ENCODE measurements around the gene CLEC7A. TPM values are rescaled to one million over a fixed set of nuclear protein-coding genes. Genes with fewer than 3 reads are reported as not detected.
A peak's percentile ranks its signal among the peaks of the same experiment; 100 is the strongest.

CLEC7A gene
- total RNA-seq, 1 experiment from 2014 or later = not detected

DNA sequence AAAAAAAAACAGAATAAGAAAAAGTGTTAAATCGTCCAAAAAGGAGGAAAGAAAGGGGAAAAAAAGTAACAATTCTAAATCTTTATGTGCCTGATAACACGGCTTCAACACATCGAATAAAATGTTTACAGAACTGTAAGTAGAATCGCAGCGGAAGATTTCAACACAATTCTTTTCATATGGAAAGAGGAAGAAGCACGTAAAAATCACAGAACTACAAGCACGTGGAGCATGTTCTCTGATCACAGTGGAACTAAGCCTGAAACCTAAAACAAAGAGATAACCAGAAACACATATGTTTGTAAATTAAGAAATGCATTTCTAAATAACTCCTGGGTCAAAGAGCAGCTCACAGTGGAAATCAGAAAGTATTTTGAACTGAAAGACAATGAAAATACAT, 8.7 kb downstream of the CLEC7A start:
- no peaks in the 10 kb centered on the region for H3K36me3 ChIP-seq
- no peak overlapping the region for H3K4me3 ChIP-seq
- no peaks in the 10 kb centered on the region for H3K9me3 ChIP-seq (replicated peaks)
- H3K27ac ChIP-seq = no peak overlapping the region
- H3K4me1 ChIP-seq = no peaks in the 10 kb centered on the region
- no peaks in the 10 kb centered on the region for H3K27me3 ChIP-seq
- DNase-seq = no peak

GRCh38 chr12:10119066-10119465, 10.9 kb downstream of the CLEC7A start:
- Histone ChIP-seq H3K27me3 (no peaks in the 10 kb centered on the region), H3K9me3 (replicated peaks) (no peaks in the 10 kb centered on the region), H3K4me3 (no peak overlapping the region), H3K4me1 (no peaks in the 10 kb centered on the region), H3K36me3 (no peaks in the 10 kb centered on the region), H3K27ac (no peak overlapping the region)
- DNase-seq = no peak

- DNase-seq = no peak
- H3K27me3 ChIP-seq = no peaks in the 10 kb centered on the region
- no peak overlapping the region for H3K4me3 ChIP-seq
- H3K9me3 ChIP-seq (replicated peaks) = no peaks in the 10 kb centered on the region
- no peaks in the 10 kb centered on the region for H3K4me1 ChIP-seq
- H3K36me3 ChIP-seq = no peaks in the 10 kb centered on the region
- H3K27ac ChIP-seq = no peak overlapping the region
These were observed 14.1 kb downstream of the CLEC7A start for GRCh38 chr12:10115890-10116289.

GRCh38 chr12:10115311-10115710, 14.7 kb downstream of the CLEC7A start:
- no peaks in the 10 kb centered on the region for H3K36me3 ChIP-seq
- H3K4me1 ChIP-seq = no peaks in the 10 kb centered on the region
- DNase-seq = no peak

GRCh38 chr12:10113920-10114319, 16.1 kb downstream of the CLEC7A start:
- no peak overlapping the region for H3K4me3 ChIP-seq
- no peaks in the 10 kb centered on the region for H3K9me3 ChIP-seq (replicated peaks)
- no peak overlapping the region for H3K27ac ChIP-seq
- no peaks in the 10 kb centered on the region for H3K4me1 ChIP-seq
- H3K27me3 ChIP-seq = no peaks in the 10 kb centered on the region
- no peak for DNase-seq
- no peaks in the 10 kb centered on the region for H3K36me3 ChIP-seq

More at GRCh38 chr12:10115311-10115710, 14.7 kb downstream of the CLEC7A start:
- Histone ChIP-seq H3K27ac (no peak overlapping the region), H3K4me3 (no peak overlapping the region), H3K27me3 (no peaks in the 10 kb centered on the region), H3K9me3 (replicated peaks) (no peaks in the 10 kb centered on the region)

GRCh38 chr12:10113075-10113474, 16.9 kb downstream of the CLEC7A start:
- Histone ChIP-seq H3K4me3 (no peak overlapping the region), H3K27me3 (no peaks in the 10 kb centered on the region), H3K36me3 (no peaks in the 10 kb centered on the region), H3K9me3 (replicated peaks) (no peaks in the 10 kb centered on the region), H3K4me1 (no peaks in the 10 kb centered on the region), H3K27ac (no peak overlapping the region)
- no peak for DNase-seq

DNA sequence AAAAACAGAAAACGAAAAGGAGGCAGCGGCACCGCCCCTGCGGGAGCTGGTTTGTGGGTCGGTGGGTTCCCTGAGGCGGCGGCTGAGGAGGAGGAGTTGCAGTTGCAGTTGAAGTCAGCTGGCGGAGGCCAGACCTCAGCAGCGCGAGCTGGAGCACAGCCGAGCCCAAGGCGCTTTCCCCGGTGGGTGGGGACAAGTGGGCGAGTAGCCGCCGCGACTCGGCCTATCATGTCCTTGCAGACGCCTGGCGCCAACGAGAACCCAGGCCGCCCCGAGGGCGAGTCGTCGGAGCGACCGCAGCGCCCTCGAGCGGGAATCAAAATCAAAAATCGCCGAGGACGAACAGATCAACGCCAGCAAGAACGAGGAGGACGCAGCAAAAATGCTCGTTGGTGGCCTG, 18.5 kb downstream of the CLEC7A start:
- Histone ChIP-seq H3K9me3 (replicated peaks) (no peaks in the 10 kb centered on the region), H3K4me1 (no peaks in the 10 kb centered on the region), H3K36me3 (no peaks in the 10 kb centered on the region), H3K27ac (no peak overlapping the region), H3K4me3 (no peak overlapping the region), H3K27me3 (no peaks in the 10 kb centered on the region)
- no peak for DNase-seq

DNA sequence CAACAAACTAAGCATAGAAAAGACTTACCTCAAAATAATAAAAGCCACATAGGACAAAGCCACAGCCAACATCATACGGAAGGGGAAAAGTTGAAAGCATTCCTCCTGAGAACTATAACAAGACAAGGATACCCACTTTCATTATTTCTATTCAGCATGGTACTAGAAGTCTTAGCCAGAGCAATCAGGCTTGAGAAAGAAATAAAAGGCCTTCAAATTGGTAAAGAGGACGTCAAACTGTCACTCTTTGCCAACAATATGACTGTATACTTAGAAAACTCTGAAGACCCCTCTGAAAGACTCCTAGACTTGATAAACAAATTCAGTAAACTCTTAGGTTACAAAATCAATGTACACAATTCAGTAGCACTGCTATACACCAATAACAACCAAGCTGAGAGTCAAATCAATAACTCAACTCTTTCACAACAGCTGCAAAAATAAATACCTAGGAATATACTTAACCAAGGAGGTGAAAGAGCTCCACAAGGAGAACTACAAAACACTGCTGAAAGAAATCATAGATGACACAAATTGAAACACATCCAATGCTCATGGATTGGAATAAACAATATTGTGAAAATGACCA, 19.6 kb downstream of the CLEC7A start:
- Histone ChIP-seq H3K4me1 (no peaks in the 10 kb centered on the region), H3K9me3 (replicated peaks) (no peaks in the 10 kb centered on the region), H3K27me3 (no peaks in the 10 kb centered on the region), H3K27ac (no peak overlapping the region), H3K36me3 (no peaks in the 10 kb centered on the region), H3K4me3 (no peak overlapping the region)
- DNase-seq = no peak

DNA sequence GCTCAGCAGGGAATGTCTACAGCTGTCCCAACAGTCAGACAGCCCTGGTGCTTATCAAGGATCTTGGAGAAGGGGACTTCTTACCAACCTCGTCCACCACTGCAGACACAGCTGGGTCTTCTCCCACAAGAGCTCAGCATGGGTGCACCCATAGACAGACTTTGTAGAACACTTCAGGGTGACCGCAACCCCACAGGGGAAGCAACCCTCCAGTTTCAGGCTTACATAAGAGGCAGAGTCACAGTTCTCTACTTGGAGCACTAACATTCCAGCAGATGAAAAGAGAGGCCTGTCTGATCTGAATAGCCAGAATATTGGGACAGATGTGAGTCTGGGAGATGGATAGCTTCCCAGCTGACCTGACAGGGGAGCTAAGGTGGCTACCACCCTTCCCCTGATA, 27.7 kb downstream of the CLEC7A start:
- H3K36me3 ChIP-seq = no peaks in the 10 kb centered on the region
- no peaks in the 10 kb centered on the region for H3K27me3 ChIP-seq
- no peak for DNase-seq
- no peak overlapping the region for H3K4me3 ChIP-seq
- no peak overlapping the region for H3K27ac ChIP-seq
- H3K9me3 ChIP-seq (replicated peaks) = no peaks in the 10 kb centered on the region
- no peaks in the 10 kb centered on the region for H3K4me1 ChIP-seq

GRCh38 chr12:10101648-10102220, 28.3 kb downstream of the CLEC7A start:
- Histone ChIP-seq H3K27me3 (no peaks in the 10 kb centered on the region; the same call in 1 of the 2 replicates), H3K36me3 (no peaks in the 10 kb centered on the region), H3K4me1 (no peaks in the 10 kb centered on the region), H3K9me3 (replicated peaks) (no peaks in the 10 kb centered on the region), H3K4me3 (no peak overlapping the region), H3K27ac (no peak overlapping the region)
- DNase-seq = no peak

DNA sequence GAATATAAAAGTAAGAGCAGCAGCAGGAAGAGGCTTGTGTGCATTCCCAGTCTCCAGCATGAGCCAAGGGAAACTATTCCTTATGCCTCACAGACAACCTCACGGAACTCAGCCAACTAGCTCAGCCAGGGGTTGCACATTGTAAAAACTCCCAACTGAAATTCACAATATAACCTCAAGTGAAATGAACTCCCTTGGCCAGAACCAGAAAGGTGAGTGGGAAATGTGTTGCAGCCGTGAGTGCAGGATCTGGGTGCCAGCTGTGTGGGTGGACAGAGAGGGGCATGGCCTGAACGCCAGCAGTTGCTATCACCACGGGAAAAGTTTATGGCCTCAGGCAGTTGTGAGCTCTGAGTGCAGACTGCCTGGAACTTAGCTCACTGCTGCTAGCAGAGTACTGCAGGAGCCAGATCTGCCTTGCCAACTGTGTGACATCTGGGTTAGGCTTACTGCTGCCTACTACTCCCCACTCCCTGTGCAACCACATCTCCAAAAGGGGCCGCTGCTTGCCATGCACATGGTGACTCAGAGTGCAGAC, 28.9 kb downstream of the CLEC7A start:
- DNase-seq = peak; percentile 3 to 20

DNA sequence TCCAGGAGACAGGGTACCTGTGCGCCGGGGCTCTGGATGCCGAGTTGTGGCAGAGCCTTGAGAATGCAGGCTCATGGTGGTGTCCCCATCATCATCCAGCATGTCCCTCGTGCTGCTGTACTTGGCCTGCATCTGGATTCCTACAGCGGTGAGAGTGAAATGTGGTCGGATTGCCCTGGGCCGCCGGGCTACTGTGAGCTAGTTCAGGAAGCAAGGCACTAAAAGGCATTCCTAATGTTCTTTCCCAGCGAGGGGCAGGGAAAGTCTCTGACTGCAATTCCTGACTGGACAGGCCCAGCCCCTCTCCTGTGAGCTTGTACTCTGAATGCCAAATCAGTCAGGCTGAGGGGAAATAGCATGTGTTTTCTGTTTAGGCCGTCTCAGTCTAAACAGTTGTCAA, 31.2 kb downstream of the CLEC7A start, which contains the start of gene CLEC1A:
CLEC1A (minus strand) TSS at position 195 of the 400 bp plus-strand sequence; CDS start at position 132, 63 bp downstream.
- no peaks in the 10 kb centered on the region for H3K9me3 ChIP-seq (replicated peaks)
- H3K27ac ChIP-seq = no peak within 1 kb of the TSS
- no peaks in the 10 kb centered on the region for H3K36me3 ChIP-seq
- no peak within 1 kb of the TSS for H3K4me3 ChIP-seq
- DNase-seq = no peak
- no peaks in the 10 kb centered on the region; the same call in 1 of the 2 replicates for H3K27me3 ChIP-seq
- H3K4me1 ChIP-seq = no peaks in the 10 kb centered on the region

More for the DNA sequence above, 28.9 kb downstream of the CLEC7A start:
- Histone ChIP-seq H3K27me3 (no peaks in the 10 kb centered on the region; the same call in 1 of the 2 replicates), H3K27ac (no peak overlapping the region), H3K4me1 (no peaks in the 10 kb centered on the region), H3K36me3 (no peaks in the 10 kb centered on the region), H3K9me3 (replicated peaks) (no peaks in the 10 kb centered on the region), H3K4me3 (no peak overlapping the region)

GRCh38 chr12:10097521-10097920, 32.5 kb downstream of the CLEC7A start:
- Histone ChIP-seq H3K27ac (no peak overlapping the region), H3K27me3 (no peaks in the 10 kb centered on the region; the same call in 1 of the 2 replicates), H3K4me3 (no peak overlapping the region), H3K9me3 (replicated peaks) (no peaks in the 10 kb centered on the region), H3K36me3 (no peaks in the 10 kb centered on the region), H3K4me1 (no peaks in the 10 kb centered on the region)
- no peak for DNase-seq

- no peak for DNase-seq
- H3K4me1 ChIP-seq = no peaks in the 10 kb centered on the region
- H3K4me3 ChIP-seq = no peak overlapping the region
- no peak overlapping the region for H3K27ac ChIP-seq
- no peaks in the 10 kb centered on the region; the same call in 1 of the 2 replicates for H3K27me3 ChIP-seq
- no peaks in the 10 kb centered on the region for H3K9me3 ChIP-seq (replicated peaks)
- H3K36me3 ChIP-seq = no peaks in the 10 kb centered on the region
These were observed 34.0 kb downstream of the CLEC7A start for GRCh38 chr12:10095971-10096370.

DNA sequence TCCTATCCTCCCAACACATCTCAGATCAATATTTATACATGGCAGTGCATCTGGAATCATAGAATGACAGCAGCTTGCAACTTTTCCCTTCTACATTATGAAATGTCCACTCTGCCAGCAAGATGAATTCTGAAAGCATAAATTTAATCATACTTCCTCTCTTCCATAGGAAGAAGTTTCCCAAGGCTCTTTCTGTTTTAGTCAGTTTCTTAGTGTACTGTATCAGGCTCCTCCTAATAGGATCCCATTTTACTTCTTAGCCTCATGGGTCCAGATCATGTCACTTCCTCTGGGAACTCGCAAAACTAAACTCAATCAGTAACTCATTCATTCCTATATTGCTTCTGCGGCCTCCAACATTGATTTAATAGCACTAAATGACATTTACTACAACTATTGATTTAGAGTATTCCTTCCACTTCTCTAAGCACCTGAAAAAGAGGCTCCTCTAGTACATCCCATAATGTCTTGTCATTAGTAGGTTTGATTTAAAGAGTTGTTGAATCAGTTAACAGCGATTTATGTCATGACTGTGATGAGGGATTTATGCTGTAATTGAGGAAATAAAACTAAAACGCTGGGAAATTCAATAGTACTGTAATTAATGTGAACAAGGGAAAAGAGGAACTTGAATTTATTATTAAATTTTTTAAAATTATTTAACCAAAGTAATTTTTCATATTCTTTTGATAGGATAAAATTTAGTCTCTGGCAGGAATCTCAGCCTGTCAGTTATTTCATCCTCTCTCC, 35.2 kb downstream of the CLEC7A start:
- Histone ChIP-seq H3K27ac (no peak overlapping the region), H3K27me3 (no peaks in the 10 kb centered on the region; the same call in 1 of the 2 replicates), H3K4me1 (no peaks in the 10 kb centered on the region), H3K9me3 (replicated peaks) (no peaks in the 10 kb centered on the region), H3K36me3 (no peaks in the 10 kb centered on the region), H3K4me3 (no peak overlapping the region)
- DNase-seq = no peak
